ENCODE results near the gene ZNF281.

Gene ZNF281

DNA sequence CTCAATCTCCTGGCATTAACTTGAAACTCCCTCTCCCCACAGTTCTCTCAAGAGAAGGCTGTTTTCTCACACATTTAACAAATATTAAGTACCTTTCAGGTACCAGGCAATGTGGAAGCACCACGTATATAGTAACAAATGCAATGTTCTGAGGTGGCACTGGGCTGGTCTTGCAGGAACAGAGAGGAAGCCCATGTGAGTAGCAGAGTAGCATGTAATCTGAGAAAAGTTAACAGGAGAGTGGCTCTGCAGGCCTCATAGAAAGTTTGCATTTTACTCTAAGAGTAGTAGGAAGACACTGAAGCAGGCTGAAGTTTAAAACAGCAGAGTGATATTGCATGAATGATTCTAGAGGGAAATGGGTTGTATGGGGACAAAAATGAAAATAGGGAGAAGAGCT is 21.0 kb downstream of the ZNF281 start:
- no peak for DNase-seq

DNA sequence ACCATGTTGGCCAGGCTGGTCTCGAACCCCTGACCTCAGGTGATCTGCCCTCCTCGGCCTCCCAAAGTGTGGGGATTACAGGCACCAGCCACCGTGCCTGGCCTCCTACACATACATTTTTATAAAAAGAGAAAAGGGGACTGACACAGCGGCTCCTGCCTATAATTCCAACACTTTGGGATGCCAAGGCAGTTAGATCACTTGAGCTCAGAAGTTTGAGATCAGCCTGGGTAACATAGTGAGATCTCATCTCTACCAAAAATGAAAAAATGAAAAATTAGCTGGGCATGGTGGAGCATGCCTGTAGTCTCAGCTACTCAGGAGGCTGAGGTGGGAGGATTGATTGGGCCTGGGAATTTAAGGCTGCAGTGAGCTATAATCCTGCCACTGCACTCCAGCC is 23.4 kb downstream of the ZNF281 start:
- DNase-seq, result no peak

DNA sequence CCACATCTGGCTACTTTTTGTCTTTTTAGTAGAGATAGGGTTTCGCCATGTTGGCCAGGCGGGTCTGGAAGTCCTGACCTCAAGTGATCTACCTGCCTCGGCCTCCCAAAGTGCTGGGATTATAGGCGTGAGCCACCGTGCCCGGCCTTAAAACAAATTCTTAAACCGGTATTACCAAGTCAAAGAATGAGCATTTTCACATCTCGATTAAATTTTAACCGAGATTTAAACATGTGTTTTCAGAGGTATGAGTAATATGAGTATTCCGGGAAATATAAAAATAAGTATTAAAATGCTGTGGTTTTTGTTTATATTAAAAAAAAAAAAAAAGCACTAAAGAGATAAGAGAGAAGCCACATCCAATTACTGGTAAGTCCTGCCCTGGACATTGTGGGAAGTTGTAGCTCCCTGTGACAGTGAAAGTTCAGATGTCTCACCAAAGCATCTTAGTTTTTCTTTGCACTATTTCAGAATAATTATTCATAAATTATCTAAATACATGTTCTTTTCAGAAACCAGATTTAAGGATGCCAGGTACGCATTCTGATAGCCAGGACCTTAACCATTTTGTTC is 24.9 kb downstream of the ZNF281 start:
- no peak for DNase-seq

DNA sequence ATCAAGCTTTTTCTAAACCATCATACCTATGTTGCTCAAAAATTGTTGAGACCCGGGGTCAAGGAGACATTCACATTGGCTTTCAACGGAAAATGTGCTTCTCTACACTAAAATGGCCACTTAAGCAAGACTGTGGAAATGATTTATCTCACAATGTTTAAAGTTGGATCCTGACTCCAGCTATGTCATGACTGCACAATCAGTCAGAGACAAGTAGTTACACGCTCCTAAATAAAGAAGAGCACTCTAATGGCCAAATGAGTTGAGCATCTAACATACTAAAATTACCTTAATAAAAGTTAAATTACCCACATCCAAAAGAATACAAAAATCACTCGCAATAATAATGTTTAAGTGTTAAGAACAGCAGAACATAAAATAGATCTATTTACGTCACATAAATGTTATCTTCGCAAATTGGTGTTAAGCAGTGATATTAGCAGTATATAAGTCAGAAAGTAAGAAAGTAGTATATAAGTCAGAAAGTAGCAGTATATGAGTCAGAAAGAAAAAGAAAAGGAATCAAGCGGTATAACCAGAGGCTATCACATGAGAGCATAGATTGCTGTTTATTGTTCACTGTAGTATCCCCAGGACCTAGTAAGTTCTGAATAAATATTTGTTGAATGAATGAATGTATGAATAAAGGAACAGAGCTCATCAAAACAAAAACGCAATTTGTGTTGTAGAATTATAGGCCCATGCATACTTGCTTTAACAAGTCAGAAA is 28.4 kb downstream of the ZNF281 start:
- no peak for DNase-seq

DNA sequence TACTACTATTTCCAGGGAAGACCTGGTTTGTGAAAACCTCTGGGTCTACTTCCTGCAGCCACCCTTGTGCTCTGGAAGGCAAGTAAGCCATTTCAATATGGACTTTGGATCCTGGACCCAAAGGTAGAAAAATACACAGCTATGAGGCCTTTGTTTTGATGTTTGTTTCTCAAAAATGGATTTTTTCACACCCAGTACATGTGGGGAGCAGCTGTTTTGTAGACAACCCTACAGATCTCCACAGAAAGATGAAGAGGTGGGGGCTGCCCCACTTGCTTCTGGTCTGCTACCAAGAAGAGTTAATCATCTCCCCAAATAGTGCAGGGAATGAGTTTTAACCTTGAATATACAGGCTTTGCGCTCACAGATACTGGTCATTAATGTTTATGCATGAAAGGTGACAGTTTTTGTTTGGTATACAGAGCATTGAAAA is 29.2 kb downstream of the ZNF281 start:
- no peak for DNase-seq

DNA sequence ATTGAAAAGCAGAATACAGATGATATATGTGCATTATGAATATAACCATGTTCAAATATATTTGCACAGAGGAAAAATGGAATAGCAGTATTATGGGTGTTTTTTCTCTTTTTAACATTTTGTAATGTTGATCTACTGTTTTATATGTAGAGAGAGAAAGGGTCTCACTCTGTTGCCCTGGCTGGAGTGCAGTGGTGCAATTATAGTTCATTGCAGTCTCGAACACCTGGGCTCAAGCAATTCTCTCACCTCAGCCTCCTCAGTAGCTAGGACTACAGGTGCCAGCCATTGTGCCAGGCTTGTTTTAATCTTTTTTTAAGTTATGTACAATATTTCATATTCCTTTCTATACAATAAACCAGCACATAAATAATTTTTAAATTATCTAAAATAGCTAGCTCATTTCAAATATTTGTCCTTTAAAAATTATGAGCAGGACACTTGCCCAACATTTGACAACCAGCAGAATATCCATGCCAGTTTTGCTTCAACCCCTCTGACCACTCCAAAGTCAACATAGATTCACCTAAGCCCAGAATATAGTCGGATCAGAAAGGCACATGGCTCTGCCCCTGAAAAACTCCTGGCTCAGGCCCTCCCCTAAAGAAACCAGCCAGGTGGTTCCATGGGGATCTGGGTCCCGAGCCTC is 29.8 kb downstream of the ZNF281 start:
- no peak for DNase-seq

DNA sequence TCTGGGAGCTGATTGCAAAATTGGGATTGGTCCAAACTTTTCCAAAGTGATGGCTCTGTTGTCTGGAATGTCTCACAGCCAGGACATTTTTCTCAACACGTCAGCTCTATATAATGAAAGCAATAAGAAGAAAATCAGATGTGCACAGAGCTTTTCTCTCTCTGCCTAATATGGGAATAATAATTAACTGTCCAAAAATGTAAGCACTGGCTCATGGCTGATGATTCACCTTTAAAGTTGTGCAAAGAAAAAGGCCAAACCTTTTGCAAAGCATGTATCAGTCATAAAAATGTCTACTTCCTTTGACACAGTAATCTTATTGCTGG is 30.4 kb downstream of the ZNF281 start:
- no peak for DNase-seq

DNA sequence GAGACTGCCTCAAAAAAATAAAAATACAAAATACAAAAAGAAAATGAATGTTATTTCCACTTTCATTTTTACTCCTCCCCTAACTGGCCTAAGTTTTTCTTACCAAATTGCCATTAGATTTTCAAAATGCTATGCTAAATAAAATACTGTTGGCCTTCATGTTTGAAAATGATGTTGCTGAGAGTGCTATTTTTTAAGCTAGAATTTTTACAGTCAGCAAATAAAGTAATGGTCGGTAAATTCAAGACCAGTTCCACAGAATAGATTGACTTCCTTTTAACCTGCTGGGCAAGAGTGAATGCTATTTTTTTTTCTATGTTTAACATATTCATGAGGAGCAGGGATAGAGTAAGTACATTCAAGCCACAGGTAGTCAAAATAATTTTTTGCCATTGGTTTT is 31.7 kb downstream of the ZNF281 start:
- DNase-seq, result no peak

DNA sequence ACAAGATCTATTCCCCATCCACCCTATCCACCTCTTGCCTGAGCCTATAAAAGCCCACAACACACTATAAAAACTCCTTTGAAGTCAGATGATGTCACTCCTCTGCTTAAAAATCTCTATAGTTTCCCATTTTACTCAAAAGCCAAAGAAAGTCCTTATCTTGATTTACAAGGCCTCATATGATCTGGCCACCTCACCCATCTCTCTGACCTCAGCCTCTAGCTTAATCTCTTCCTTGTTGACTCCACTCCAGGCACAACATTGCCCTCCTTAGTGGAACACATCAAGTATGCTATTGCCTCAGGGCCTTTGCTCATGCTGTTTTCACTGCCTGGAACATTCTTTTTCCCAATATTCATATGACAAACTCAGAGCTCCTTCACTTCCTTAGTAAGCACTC is 33.3 kb downstream of the ZNF281 start:
- no peak for DNase-seq

DNA sequence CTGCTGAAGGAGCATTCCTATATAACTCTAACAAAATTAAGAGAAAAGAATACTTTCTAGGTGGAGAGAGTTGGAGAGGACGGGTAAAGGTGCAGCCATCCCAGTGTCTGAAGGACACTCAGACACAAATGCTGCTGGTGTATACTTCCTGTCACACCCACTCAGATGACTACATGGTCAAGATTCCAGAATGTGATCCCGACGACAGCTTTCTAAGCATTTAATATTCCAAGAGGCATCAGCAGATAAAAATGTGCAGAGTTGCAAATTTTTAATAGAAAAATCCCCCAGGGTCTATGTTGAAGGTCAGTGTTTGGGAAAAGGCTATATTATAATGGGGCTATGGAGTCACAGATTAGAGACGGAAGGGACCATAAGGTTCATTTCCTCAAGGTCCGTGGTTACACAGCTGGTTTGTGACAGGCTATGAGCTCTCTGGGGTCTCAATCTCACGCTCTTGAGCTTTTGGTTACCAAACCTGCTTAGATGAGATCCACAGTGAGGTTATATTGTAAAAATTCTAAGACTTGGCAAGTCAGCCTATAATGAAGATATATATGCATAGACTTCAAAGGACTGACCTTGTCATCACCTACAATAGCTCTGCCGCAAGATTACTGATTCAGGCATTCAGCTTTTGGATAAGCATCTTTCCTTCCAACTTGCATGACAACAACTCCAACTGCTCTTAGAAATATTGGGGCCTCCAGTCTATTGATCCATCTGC is 35.1 kb downstream of the ZNF281 start:
- DNase-seq, result no peak

DNA sequence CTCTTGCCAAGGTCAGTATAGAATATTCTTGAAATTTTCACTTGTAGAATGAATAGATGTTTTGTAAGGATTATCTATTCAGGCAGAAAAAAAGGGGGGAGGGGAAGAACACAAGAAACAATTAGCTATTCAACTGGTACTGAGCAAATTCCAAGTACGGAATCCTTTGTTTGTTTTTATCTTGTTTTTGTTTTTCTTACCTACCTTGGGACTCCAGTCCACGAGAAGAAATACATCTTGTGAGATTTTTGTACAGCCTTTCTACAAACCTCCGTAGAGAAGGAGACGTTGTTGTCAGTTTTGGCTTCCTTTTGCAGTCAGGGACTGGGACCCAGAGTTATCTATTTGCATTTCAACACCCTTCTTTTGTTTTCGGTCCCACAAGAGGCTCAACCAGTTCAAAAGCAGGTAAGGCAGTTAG is 36.0 kb downstream of the ZNF281 start:
- DNase-seq, result no peak

DNA sequence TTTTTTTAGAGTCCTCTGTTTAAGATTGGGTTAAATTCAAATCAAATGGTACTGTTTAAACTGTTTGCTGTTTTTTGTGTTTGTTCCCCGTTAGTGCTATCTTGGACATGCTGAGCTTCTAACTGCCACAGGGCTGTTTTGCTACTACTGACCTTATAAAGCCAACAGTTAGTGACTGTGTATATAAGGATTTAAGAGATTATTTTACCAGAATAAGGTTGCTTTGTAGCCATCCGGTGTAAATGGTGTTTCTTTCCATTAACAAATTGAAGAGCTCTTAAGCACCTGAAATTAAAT is 37.0 kb downstream of the ZNF281 start:
- DNase-seq, result no peak

DNA sequence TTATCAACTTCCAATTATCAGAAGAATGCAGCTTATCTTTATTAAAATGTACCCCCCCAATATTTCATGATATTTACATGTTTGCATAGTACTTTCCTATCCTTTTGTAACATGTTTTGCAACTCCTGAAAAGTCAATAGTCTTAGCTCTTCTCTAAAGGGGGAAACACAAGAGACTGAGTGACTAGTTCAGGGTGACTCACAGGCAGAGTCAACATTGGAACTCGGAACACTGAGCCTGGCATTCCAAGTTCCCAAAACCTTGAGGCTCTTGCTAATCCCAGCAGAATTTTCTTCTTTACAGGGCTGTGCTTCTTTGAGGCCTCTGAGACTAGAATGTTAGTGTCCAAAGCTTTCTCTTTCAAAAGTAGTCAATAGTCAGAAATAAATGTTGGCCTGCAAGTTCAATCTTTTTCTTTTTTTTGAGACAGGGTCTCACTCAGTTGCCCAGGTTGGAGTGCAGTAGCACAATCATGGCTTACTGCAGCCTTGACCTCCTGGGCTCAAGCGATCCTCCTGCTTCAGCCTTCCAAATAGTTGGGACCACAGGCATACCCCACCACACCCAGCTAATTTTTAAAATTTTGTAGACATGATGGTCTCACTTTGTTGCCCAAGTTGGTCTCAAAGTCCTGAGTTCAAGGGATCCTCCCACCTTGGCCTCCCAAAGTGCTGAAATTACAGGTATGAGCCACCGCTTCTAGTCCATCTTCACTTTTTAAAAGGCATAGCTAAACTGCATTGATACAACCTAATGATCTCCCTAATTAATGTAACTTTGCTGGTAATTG is 37.5 kb downstream of the ZNF281 start:
- DNase-seq, result no peak

DNA sequence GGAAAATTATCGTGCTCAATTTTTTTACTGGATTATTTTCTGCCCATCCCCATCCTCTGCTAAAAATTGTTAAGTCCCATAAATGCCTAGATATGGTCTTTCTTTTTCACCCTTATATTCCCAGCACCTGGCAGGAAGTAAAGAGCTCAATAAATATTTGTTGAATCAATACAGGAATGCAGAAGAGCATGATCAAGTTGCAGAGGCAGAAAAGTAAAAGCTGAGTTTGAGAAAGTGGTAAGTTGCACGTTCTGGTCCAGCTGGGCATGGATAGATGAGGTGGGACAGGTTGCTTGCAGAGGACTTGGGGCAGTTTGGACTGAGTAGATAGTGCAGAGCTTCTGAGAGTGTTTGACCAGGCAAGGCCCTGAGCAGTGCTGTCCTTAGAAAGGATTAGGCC is 40.1 kb downstream of the ZNF281 start:
- no peak for DNase-seq

DNA sequence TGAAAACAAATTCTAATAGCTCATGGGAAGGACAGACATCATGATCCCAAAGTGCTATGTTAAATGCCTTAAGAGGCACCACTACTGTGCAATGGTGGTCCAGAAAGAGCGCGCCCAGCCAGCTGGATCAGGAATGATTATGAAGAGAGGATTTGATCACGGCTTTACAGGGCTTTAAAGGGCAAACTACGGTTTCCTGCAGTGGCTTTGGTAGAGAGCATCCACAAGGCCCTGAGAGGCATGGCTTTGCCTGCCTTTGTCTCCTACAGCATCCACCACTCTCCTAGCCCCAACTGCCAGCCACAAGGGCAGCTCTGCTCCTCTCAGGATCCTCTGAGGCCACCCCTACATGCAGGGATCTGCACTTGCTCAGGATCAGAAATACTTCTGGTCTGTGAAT is 40.7 kb downstream of the ZNF281 start:
- DNase-seq, result no peak

DNA sequence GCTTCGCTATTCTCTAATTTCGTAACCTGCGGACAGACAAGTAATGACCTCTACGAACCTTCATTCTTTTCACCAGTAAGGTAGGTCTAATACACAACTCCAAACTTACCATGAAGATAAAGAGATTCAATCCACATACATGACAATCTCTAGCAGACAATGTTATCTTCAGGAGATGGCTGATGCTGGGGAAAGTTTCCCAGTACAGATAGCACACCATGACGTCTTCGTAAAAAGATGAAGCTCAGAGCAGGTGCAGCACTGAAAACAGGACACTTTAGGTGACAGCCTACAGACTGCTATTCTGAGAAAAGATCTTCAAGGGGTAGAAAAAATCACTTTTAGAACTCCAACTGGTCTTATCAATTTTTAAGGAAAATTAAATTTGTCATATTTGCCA is 41.3 kb downstream of the ZNF281 start:
- DNase-seq, result no peak

DNA sequence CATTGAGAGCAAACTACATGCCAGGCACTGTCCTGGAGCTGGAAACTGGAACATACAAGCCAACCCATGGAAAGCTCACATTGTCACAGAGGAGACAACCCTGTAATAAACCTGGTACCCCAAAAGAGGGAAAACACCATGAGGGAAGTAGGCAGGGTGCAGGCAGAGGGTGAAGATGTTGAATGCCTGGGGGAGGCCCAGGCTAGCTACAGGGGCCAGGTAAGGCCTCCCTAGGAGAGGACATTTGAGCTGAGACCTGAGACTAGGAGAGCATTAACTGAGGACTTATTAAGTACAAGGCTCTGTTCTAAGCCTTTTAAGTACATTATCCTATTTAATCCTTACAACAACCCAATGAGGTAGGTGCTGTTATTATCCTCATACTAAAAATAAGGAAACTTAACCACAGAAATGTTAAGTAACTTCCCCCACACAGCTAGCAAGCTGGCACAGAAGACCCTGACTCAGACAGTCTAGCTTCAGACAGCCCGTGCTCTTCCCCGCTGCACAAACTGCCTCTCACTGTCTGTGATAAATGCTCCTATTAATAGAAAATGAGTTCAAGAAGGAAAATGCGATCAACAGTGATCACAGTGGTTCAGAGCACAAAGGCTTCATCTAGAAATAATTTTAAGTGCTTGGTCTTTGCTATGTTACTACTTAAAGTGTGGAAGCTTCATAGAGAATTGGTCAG is 41.8 kb downstream of the ZNF281 start:
- DNase-seq, result no peak

DNA sequence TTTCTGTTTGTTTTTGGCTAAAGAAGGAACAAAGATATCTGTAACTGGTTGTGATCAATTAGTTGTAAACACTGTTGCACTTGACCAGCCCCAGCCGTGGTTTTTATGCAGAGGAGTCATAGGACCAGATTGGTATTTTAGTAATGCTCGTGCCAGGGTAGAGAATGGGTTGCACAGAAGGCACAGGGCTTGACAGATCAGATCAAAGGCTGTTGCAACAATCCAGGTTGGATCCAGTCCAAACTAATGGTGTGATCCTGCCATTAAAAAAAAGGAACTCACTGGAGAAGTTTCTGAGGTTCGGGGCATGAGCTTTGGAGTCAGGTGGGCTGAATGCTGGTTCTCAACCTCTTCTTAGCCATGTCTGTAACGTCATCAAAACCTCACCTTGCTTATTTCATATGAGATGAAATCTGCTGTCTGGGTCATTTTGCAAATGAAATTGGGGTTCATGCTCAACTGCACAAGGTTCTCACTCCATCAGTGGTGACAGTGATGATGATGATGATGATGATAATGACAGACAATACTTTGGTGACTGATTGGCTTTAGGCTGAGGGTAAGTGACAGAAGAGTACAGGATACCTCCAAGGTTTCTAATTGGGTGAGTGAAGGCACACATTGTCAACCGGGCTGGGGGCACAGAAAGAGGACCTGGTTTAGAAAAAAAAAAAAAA is 43.1 kb downstream of the ZNF281 start:
- no peak for DNase-seq

DNA sequence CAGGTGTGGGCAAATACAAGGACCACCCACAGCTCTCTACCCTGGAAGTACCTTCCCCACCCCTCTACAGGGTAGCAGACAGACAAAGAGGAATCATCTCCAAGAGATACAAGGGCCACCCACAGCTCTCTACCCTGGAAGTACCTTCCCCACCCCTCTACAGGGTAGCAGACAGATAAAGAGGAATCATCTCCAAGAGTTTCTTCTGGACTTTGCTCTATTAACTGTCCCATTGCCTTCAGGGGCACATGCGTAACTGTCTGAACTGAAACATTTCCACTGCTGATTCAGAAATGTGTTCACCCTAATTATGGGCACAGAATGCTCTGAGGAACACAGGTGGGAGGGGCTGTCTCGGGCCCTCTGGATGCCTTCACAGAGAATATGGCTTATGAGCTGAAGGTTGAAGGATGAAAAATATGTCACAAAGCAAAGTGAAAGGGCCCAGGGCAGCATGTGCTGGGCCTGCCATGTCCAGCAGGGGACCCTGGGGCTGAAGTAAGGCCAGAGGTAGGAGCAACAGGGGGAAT is 43.9 kb downstream of the ZNF281 start:
- DNase-seq, result no peak

DNA sequence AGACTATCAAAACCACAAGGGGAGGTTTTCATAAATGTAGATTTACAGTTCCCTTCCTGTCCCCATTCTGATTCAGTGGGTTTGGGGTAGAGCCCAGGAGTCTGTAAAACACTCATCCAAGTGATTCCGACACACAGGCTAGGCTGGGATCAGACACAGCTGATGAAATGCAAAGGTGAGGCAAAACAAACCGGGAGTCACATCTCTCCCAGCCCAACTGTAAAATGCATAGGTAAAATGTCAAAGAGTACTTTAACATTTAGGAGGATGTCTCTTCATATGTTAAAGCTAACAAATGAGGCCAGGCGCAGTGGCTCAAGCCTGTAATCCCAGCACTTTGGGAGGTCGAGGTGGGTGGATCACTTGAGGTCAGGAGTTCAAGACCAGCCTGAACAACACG is 45.0 kb downstream of the ZNF281 start:
- DNase-seq, result no peak

DNA sequence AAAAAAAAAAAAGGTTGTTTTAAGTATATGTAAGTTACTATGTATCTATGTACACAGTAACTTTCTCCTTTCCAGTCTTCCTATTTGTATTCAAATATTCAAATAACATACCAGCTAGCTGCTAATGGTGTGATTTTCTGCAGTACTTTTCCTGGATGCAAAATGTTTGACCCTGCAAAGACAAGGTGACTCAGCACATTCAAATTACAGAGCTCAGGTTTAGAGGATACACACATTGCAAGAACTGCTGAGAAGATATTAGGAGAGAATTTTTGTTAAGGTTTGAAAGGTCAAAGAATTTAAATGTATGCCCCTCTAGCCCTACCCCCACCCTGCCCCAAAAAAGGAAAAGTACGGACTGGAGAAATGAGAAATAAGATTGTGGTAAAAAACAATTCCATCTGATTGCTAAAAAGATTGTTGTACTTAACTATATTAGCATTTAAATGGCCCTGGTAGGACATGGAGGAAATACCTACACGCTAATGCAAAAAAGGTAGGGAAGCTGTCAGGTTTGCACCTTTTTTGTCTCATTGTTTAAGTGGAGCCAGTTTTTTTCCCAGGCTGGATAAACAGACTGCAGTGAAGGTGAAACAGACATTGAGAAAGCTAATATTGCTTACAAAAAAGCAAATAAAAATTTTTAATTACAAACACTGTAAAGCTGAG is 45.6 kb downstream of the ZNF281 start:
- no peak for DNase-seq

All from CD4-positive, alpha-beta T cell treated with Interleukin-15 for 1 hour (primary cell).